Adipose tissue (tissue), 3 donors: ENCODE measurements around the gene NFKBIZ. TPM values are rescaled to one million over a fixed set of nuclear protein-coding genes. Genes with fewer than 3 reads are reported as not detected.

Experiments
- H3K27ac ChIP-seq: one replicate; pipeline ENCODE4 v1.5.1; 2013; ENCODE audit warnings: low read depth, low read length
- WGBS, 3 donors: extraction: QIAGEN DNeasy Blood & Tissue Kit; methylation state at CpG; one replicate each; pipeline ENCODE4 v1.1.7; 2013; 5-methylcytosine and 5-hydroxymethylcytosine counted together
- polyA plus RNA-seq, 3 donors: library from polyadenylated mRNA; stranded (reverse); fragments of 200-250 nt; gene quantifications; one replicate each; pipeline ENCODE4 v1.2.3, GENCODE V29; 2013
- donor health status: healthy with polysubstance abuse.
- donor health status: Bipolar disorder and iron deficiency.
- donor health status: healthy.

Gene NFKBIZ
- 10 to 100 TPM in 2 of 3 donors, 1 to 10 TPM in 1; 9.4 to 94.0 (median 41.7) TPM for polyA plus RNA-seq

GRCh38 chr3:101848754-101849713 is at the start of gene NFKBIZ:
Gene NFKBIZ, plus strand, starts transcription at chr3:101849514. Its CDS starts 115 bp downstream, at chr3:101849629.
- peak within 1 kb of the TSS; percentile 100 for H3K27ac ChIP-seq
- 1 to 2% (median 1%) methylated on average over 41 to 95 of the region's 95 CpGs for WGBS, 3 donors

- H3K27ac ChIP-seq: no peak overlapping the region
- WGBS, 3 donors: 88 to 92% (median 91%) methylated on average over 4 of the region's 4 CpGs
These were observed 48.1 kb upstream of the NFKBIZ start for GRCh38 chr3:101801174-101801573.

GRCh38 chr3:101802179-101802578 is 47.1 kb upstream of the NFKBIZ start:
- no peak overlapping the region for H3K27ac ChIP-seq
- WGBS, 3 donors: 69 to 96% (median 86%) methylated on average over 2 of the region's 2 CpGs

- WGBS, 3 donors: 75 to 80% (median 78%) methylated on average over 9 of the region's 9 CpGs
- no peak overlapping the region for H3K27ac ChIP-seq
These were observed 46.0 kb upstream of the NFKBIZ start for GRCh38 chr3:101803173-101803782.

- WGBS, 3 donors: 83 to 94% (median 91%) methylated on average over 3 of the region's 3 CpGs
- no peak overlapping the region for H3K27ac ChIP-seq
These were observed 45.4 kb upstream of the NFKBIZ start for GRCh38 chr3:101803939-101804338.

GRCh38 chr3:101806491-101806890 is 42.8 kb upstream of the NFKBIZ start:
- WGBS, 3 donors: 81 to 94% (median 94%) methylated on average over 1 of the region's 1 CpG
- H3K27ac ChIP-seq: no peak overlapping the region

DNA sequence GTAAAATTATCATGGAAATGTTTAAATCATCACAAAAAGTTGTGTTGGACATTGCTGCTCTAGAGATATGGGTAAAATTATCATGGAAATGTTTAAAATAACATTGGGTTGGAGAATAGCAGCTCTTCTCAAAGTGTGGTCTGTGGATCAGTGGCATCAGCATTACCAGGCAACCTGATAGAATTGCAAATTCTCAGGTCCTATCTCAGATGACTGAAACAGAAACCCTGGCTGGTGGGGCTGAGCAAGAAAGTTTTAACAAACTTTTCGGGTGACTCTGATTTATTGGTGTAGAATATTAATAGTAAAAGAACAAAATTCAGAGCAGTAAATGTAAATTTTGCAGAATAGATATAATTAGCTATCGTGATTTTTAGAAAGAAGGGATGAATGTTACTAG is 41.4 kb upstream of the NFKBIZ start:
- WGBS, 3 donors: 82 to 96% (median 96%) methylated on average over 2 of the region's 2 CpGs
- H3K27ac ChIP-seq: no peak overlapping the region

DNA sequence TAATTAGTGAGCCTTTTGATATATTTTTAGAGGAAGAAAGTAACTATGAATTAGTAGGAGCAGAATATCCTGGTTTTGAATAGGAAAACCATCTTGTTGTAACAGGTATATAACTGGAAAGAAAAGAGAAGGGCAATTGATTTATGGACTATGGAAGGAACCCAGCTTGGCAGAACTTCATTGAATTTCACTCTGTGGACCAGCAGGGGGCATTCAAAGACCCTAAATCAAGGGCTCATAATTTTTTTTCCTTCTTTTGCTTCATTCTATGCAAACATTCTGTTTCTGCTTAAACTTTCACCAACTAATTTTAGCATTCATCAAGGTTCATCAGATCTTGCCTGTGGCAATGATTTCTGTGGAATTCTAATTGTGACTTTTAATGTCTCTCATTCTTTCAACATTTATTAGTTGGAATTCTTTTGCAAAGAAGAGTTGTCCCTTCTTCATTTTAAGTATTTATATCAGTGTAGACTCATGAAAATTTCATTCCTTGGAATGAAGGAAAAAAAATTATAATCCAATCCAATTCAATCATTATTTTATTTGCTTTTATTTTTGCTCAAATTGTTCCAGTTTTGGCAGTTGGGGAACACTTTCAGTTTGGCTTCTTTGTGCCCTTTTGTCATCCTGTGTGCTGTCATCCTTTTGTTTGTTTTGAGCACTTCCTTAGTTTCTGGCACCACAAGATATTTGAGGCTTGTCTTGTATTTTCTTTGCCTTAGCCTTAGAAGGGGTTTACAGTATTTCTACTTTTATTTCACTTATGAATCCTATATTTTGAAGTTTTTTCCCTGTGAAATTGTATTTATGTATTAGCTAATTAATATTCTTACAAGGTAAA is 39.9 kb upstream of the NFKBIZ start:
- no peak overlapping the region for H3K27ac ChIP-seq

- H3K27ac ChIP-seq: no peak overlapping the region
These were observed 39.3 kb upstream of the NFKBIZ start for GRCh38 chr3:101810022-101810418.

DNA sequence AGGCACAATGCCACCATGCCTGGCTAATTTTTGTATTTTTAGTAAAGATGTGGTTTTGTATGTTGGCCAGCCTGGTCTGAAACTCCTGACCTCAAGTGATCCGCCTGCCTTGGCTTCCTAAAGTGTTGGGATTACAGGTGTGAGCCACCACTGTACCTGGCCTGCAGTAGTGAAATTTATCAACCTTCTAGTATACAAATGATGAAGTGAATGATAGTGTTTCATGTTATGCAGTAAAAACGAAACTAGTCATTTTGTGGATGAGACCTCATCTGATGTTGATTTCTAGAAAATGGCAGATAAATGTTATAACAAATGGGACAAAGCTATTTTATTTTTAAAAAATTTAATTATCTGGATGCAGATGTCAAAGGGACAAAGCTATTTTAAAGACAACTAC is 37.4 kb upstream of the NFKBIZ start:
- 87 to 94% (median 91%) methylated on average over 2 of the region's 2 CpGs for WGBS, 3 donors
- no peak overlapping the region for H3K27ac ChIP-seq

DNA sequence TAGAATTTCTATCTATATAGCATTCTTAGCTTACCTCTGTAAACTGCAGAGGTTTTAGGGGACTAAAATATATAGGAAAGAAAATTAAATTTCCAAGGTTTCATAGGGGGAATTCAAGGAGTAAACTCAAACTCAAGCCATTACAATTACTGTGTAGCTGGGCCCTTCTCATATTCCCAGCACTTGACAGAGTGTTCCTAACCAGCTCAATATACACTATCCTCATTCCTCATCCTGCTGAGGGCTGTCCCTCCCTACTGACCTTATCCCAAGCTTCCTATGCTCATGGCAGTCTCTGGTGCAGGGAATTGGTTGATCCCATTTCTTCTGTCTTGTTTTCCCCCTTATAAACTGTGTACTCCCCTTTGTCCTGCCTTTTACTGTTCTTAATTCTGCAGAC is 36.4 kb upstream of the NFKBIZ start:
- H3K27ac ChIP-seq: no peak overlapping the region

DNA sequence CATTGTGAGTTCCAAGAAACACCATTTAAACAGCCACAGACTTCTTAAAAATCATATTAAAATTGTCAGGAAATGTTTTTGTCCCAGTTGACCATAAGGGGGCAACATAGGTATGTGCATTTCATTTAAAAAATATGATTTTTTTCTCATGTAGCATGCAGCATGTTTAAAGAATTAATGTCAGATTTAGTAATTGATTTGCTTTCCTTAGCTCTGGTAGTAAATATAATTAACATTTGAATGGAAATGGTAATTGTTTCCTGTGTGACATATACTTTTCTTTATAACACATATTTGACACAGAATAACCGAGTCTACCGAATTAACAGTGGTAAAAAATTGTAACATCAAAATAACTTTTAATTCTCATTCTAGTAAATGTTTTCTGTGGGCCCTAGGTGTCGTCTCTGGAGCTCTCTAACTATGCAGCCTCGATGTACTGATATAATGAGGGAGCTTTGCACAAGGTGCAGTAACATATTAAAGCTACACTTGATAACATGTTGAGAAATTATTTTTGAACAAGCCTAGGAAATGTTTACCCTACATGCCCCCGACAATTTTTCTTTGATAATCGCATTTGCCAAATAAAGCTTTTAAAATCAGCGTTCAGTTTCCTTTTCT is 35.4 kb upstream of the NFKBIZ start:
- no peak overlapping the region for H3K27ac ChIP-seq
- WGBS, 3 donors: 28 to 64% (median 63%) methylated on average over 7 of the region's 7 CpGs

- no peak overlapping the region for H3K27ac ChIP-seq
- 38 to 77% (median 76%) methylated on average over 3 of the region's 3 CpGs for WGBS, 3 donors
These were observed 34.5 kb upstream of the NFKBIZ start for GRCh38 chr3:101814835-101815234.

DNA sequence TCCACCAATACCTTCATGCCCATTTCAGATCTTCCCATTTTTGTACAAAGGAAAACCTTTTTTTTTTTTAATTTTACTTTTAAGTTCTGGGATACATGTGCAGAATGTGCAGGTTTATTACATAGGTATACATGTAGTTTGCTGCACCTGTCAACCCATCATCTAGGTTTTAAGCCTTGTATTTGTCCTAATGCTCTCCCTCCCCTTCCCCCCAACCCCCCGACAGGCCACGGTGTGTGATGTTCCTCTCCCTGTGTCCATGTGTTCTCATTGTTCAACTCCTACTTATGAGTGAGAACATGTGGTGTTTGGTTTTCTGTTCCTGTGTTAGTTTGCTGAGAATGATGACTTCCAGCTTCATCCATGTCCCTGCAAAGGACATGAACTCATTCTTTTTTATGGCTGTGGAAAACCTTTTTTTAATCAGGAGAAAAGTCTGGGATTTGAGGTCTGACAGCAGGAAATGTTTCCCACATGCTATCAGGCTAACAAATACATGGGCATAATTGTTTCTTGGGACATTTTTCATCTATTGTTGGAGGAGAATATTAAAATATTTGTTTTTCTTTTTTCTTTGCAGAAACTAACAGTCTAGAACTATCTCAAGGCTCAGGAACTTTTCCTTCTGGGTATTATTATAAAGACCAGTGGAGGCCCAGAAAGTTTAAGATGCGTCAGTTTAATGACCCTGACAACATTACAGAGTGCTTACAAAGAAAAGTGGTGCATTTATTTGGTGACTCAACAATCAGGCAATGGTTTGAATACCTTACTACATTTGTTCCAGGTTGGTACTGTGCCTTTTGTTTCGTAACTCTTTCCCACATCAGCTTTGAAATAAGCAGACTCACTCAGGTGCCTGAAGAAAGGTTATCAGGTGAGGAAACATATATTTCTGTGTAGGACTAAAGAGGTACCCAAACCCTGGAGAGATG is 32.8 kb upstream of the NFKBIZ start:
- H3K27ac ChIP-seq: no peak overlapping the region
- 75 to 87% (median 84%) methylated on average over 4 of the region's 4 CpGs for WGBS, 3 donors

DNA sequence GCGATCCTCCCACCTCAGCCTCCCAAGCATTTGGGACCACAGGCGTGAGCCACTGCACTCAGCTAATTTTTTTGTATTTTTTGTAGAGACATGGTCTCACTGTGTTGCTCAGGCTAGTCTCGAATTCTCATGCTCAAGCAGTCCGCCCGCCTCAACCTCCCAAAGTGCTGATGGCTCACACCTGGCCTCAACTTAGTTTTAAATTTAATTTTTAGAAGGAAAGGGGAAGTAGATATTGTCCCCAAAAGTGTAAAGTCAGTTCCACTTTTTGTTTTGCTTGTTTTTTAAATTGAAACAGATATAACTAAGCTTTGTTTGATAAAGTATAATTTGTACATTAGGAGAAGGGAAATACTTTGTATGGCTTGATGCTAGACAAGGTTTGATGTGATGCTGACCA is 31.3 kb upstream of the NFKBIZ start:
- 90 to 96% (median 94%) methylated on average over 5 of the region's 5 CpGs for WGBS, 3 donors
- no peak overlapping the region for H3K27ac ChIP-seq

GRCh38 chr3:101819649-101820206 is 29.6 kb upstream of the NFKBIZ start:
- no peak overlapping the region for H3K27ac ChIP-seq

DNA sequence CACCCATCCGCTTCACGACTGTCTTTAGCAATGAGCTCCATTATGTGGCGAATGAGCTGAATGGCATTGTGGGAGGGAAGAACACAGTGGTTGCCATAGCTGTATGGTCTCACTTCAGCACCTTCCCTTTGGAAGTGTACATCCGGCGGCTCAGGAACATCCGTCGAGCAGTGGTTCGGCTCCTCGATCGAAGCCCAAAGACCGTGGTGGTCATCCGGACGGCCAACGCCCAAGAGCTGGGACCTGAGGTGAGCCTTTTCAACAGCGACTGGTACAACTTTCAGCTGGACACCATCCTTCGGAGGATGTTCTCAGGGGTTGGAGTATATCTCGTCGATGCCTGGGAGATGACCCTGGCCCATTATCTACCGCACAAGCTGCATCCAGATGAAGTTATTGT is 27.8 kb upstream of the NFKBIZ start:
- no peak overlapping the region for H3K27ac ChIP-seq
- 98% methylated on average over 19 of the region's 19 CpGs for WGBS, 3 donors

More at GRCh38 chr3:101819649-101820206, 29.6 kb upstream of the NFKBIZ start:
- WGBS, 3 donors: 57 to 90% (median 69%) methylated on average over 2 of the region's 2 CpGs
